Endometrial microvascular endothelial cells (primary cell): ENCODE data around the gene ADCYAP1. TPM values are rescaled to one million over a fixed set of nuclear protein-coding genes. Genes with fewer than 3 reads are reported as not detected.

Source experiments
- in situ Hi-C: cut with HindIII; loops from 2 replicates; pipeline ENCODE4 v1.10.0; 2017; ENCODE audit warnings: low sequenced_read_pairs, low pct_unique_long_range_greater_than_20kb; ENCODE audit errors: inconsistent ontology term
- total RNA-seq: library from RNA; depleted of rRNA; stranded (reverse); fragments of >200 nt; gene quantifications from one replicate; pipeline ENCODE4 v1.2.3, GENCODE V29; 2015; ENCODE audit errors: inconsistent ontology term

ADCYAP1 gene
- total RNA-seq, 1 donor from 2014 or later, result not detected

GRCh38 chr18:907885-908757, 3.5 kb downstream of the ADCYAP1 start:
- in situ Hi-C loops, result no loop called here

DNA sequence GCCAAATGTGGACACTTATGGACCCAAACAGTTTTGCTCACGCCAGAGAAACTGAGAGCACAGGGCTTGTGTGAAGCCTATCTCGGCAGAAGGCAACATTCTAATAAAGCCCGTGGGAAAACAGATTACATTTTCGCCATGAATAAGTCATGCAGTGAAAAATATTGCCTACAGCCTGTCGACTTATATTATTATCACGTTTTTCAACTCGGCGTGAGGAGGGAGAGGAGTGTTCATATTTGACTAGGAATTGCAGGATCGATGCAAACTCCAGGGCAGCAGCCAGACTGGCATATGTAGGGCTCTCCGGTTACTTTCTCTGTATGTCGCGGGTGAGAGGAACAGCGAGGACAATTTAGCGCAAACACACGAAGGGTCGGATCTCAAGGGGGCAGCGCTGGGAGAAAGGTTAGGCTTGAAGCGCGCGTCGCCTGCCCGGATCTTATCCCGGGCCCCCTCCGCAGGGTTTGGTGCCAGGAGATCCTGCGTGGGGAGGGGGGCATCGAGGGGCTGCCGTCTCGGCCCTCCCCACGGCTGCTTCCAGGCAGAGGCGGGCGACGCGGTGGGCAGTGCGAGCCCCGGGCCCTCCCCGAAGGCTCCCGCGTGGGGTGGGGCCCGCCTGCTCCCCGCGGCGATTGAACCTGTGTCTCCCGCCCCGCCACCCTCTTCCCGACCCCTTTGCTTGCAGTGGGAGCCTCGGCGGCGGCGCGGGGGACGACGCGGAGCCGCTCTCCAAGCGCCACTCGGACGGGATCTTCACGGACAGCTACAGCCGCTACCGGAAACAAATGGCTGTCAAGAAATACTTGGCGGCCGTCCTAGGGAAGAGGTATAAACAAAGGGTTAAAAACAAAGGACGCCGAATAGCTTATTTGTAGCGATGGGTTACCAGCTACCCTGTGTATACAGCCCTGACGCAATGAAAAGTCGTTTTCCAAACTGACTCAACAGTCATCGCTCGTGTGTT, 4.4 kb downstream of the ADCYAP1 start:
- in situ Hi-C loops, result no loop called here

- in situ Hi-C loops, result no loop called here
These were observed 5.6 kb downstream of the ADCYAP1 start for GRCh38 chr18:910247-910646.

GRCh38 chr18:911025-911424, 6.4 kb downstream of the ADCYAP1 start:
- in situ Hi-C loops, result no loop called here

DNA sequence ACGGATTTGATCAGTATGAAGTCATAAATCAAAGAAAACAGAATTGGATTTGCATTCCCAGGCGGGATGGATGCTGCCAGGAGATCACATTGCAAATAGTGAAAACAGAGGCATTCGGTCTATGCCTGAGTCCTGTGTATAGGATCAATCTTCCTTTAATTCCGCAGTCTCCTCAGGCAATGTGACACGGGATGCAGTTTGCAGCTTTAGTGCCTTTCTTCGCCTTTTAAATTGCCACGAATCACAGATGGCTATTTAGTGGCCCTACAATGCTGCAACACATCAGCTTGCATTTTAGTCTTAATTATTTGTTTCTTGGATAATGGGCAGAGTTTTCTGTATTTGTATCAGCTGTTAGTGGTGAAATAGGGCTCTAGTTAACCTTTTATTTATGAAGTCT, 6.8 kb downstream of the ADCYAP1 start:
- in situ Hi-C loops, result no loop called here

- in situ Hi-C loops, result no loop called here
These were observed 11.9 kb downstream of the ADCYAP1 start for GRCh38 chr18:916562-916961.

DNA sequence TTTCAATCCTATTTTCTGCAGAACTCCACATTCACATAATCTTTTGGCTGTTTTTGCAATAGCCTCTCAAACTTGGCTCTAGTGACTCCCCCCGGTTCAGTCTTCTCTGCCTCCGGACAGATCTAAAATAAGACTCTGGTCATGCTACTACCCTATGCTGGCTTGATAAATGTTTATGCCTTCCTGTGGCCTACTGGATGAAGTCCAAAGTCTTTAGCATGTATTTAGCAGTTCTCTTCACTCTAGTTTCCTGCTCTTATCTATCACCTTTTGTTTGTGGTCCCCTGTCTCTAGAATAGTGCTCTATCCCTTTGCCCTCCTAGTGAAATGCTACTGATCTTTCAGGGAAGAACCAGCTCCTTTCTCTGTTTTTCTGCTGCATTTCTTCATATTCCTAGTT, 14.4 kb downstream of the ADCYAP1 start:
- in situ Hi-C loops, result no loop called here

DNA sequence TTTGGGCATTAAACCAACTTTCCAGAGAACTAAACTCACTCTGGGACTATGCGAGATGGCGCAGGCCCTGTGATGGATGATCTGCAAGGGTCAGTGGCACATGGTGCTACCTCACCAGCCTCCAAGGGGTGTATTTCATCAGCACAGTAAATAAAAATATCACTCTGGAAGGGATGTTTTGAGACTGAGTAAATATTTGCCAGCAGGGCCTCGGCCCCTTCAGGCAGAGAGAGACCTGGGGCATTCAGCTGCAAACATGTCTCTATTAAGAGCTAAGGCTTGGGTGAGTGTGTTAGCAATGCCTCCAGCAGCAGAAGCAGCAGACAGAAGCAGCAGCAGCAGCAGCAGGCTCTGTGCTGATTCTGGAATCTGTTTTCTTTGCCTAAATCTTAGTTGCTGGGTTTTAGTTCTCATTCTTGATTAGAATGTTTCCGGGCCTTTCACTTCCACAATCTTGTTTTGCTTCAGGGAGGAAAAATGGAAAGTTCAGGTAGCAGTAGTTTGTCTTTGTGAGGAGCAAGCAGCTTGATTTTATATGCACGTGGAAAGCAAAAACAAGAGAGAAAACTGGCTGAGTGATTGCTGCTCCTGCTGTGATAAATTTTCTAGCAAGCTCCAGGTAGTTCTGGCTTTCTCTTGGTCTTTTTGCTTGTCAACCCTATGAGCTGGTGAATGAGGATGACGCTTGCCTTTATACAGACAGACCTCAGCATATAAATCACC, 18.6 kb downstream of the ADCYAP1 start:
- in situ Hi-C loops, result no loop called here

GRCh38 chr18:924987-925386, 20.3 kb downstream of the ADCYAP1 start:
- in situ Hi-C loops, result no loop called here

DNA sequence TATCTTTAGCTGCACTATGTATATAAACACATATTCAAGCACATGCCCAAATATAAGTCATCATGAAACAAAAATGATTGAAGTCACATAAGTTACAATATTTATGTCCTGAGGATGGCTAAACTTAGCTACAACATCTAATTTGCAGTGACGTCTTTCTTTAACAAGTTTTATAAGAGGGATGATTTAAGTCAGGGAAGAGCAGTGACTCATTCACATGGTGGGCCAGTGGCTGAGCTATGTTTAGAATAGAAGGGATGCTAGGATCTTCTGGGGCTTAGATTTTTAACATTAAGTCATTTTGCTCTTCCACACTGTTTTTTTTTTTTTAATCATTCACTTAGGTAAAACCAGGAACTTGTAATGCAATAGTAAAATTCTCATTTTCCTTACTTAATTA, 22.3 kb downstream of the ADCYAP1 start:
- in situ Hi-C loops, result no loop called here

DNA sequence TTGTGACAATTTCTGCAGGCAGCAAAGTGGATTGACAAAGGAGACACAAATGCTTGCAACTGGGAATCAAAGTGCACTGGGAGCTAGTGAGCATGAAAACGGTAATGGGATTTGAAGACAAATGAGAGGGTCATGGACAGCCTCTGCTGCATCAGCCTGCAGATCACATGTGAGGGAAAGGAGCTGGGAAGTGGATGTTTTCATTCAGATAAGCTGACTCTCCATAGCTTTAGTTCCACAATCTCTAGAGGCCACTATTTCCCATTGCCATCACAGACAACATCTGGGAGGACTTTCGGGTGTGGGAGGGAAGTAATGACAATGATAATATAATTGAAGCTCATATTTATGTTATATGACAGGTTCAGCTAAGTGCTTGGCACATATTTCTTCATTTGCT, 28.4 kb downstream of the ADCYAP1 start:
- in situ Hi-C loops, result no loop called here

- in situ Hi-C loops, result no loop called here
These were observed 30.0 kb downstream of the ADCYAP1 start for GRCh38 chr18:934518-935133.

- in situ Hi-C loops, result no loop called here
These were observed 32.3 kb downstream of the ADCYAP1 start for GRCh38 chr18:936941-937340.

DNA sequence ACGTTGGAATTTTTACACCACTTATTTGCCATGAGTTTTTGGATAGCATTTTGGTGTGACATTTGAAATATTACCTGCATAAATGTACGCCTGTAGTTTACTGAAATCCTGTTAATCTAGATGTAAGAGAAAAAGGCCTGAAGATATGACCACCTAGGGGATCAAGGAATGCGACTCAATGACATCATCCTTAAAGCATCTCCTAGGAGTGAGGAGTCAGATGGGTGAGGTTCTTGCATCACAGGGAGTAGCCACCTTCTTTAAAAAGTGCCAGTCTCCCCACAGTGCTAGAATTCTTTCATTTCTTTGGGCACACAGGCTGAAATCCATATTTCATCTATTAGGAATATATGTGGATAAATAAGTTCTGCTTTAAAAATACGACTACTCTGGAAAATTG, 34.5 kb downstream of the ADCYAP1 start:
- in situ Hi-C loops, result no loop called here

DNA sequence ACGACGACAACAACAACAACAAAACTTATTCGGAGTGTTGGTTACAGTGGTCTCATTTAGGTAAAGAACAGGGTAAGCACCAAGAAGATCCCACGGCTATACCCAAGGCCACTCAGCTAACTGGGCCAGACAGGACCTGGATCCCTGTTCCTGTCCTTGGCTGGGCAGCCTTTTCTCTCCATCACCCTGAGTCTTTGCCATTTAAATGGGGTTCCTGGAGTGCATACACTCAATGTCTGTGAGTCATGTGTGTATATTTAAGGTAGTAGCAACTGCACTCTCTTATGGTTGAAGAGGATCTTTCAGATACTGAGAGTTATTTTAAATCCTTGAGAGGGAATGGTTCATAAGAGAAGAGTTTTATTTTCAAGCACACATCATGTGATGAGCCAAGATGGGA, 35.3 kb downstream of the ADCYAP1 start:
- in situ Hi-C loops, result no loop called here

GRCh38 chr18:941331-941730, 36.7 kb downstream of the ADCYAP1 start:
- in situ Hi-C loops, result no loop called here

- in situ Hi-C loops, result no loop called here
These were observed 39.8 kb downstream of the ADCYAP1 start for GRCh38 chr18:944440-944839.

GRCh38 chr18:949724-950631, 45.3 kb downstream of the ADCYAP1 start:
- in situ Hi-C loops, result no loop called here
